GM19468 (cell line): Measurements from ENCODE around the gene ADGRG4.

Source experiments
- ATAC-seq: cut with Tn5 transposase; IDR thresholded peaks from one replicate; pipeline ENCODE4 v1.9.1; 2021; ENCODE audit warnings: mild to moderate bottlenecking, moderate library complexity, moderate number of reproducible peaks; ENCODE audit not compliant: unreplicated experiment; ENCODE audit errors: extremely low read depth

ADGRG4 gene

DNA sequence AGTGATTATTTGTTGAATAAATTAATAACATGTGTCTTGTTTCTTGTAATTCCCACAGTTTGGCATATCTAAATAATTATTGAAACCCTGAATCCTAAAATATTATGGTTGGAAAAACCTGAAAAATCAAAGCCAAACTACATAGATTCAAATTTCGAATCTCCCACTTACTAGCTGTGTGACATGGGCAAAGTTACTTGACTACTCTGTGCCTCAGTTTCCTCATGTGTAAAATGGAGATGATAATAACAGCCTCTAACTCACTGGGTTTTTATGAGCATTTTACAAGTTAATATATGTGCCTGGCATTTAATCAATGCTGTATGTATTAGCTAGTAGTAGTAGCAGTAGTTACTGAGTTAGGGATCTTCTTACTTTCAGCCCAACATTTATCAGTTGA is 152.4 kb downstream of the ADGRG4 start:
- ATAC-seq: no peak

GRCh38 chrX:136453771-136454170 is 153.0 kb downstream of the ADGRG4 start:
- ATAC-seq: no peak

- ATAC-seq: no peak
Observed at GRCh38 chrX:136456133-136456532, 155.4 kb downstream of the ADGRG4 start.

GRCh38 chrX:136457303-136457917 is 156.6 kb downstream of the ADGRG4 start:
- no peak for ATAC-seq

DNA sequence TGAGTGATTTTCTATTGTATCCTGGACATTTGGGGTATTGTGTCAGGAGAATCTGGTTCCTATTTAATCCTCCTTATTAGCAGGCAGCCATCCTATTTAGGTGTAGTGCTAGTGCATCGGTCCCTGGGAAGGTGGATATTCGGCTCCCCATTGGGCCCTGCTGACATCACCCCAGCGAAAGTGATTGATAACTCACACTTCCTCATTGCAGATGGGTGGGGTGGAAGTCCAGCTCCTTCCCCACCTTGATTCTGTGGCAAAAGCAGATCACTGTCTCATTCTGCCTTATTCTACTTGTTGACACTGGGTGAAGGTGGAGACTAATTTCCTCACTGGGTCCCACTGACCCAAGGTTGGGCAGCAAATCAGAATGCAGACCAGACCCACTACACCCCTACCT is 163.8 kb downstream of the ADGRG4 start:
- no peak for ATAC-seq
